ENCODE results near the gene NRG3.

NRG3 gene

GRCh38 chr10:82361256-82361655, 486.3 kb downstream of the NRG3 start:
- Mint-ChIP-seq H3K4me1 (no peaks in the 10 kb centered on the region), H3K27me3 (no peaks in the 10 kb centered on the region), H3K36me3 (no peaks in the 10 kb centered on the region), H3K4me3 (no peak overlapping the region), H3K27ac (no peak overlapping the region), H3K9me3 (peaks cover 2% of the 10 kb centered on the region)
- DNase-seq (ENCODE audit: low spot score in 2 of 2) (no peak), ATAC-seq (ENCODE audit: low read depth) (no peak)

DNA sequence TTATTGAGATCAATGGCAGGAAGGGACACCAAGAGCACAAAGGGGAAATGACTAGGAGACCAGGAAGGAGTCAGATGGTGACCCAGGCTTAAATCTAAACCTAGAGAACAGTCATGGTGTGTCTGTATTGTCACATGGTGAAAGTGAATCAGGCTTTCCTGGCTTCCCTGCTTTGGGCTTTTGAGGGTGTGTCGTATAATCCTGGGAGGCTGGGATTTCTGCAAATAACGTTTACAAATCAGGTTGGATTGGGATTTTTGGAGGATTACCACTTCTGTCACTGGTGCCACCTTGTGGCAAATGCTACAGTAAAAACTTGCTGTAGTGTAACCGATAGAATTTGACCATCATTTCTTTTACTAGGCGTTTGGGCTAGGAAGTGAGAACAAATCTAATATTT, 502.6 kb downstream of the NRG3 start:
- no peaks in the 10 kb centered on the region for H3K4me1 Mint-ChIP-seq
- no peak overlapping the region for H3K4me3 Mint-ChIP-seq
- no peak overlapping the region for H3K27ac Mint-ChIP-seq
- H3K9me3 Mint-ChIP-seq: peaks cover 6% of the 10 kb centered on the region
- DNase-seq (ENCODE audit: low spot score in 2 of 2) (no peak), ATAC-seq (ENCODE audit: low read depth) (no peak)
- no peaks in the 10 kb centered on the region for H3K36me3 Mint-ChIP-seq
- H3K27me3 Mint-ChIP-seq: no peaks in the 10 kb centered on the region

DNA sequence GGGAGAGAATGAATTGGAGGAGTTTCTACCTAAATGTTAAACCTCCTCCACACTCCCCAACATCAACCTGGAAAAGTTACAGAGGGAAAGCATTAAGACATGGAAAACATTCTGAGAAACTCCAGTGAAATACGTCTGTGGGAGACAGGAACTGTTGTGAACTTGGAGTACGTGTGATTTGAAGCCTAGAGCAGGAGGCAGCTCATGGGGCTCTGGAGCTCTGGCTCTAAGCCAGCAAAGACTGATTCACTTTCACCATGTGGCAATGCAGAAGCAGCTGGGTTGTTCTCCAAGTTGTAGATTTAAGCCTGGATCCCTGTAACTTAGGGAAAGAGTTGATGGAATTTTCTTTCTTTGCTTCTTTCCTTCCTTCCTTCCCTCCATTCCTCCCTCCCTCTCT, 503.2 kb downstream of the NRG3 start:
- no peaks in the 10 kb centered on the region for H3K36me3 Mint-ChIP-seq
- no peak overlapping the region for H3K4me3 Mint-ChIP-seq
- no peak for ATAC-seq (ENCODE audit: low read depth)
- H3K9me3 Mint-ChIP-seq: peaks cover 6% of the 10 kb centered on the region
- no peak for DNase-seq (ENCODE audit: low spot score in 2 of 2)
- H3K27ac Mint-ChIP-seq: no peak overlapping the region
- H3K27me3 Mint-ChIP-seq: no peaks in the 10 kb centered on the region
- H3K4me1 Mint-ChIP-seq: no peaks in the 10 kb centered on the region

GRCh38 chr10:82383350-82383749, 508.4 kb downstream of the NRG3 start:
- no peak for ATAC-seq (ENCODE audit: low read depth)
- Mint-ChIP-seq H3K36me3 (no peaks in the 10 kb centered on the region), H3K4me1 (no peaks in the 10 kb centered on the region), H3K4me3 (no peak overlapping the region), H3K27ac (no peak overlapping the region), H3K9me3 (peaks cover 6% of the 10 kb centered on the region), H3K27me3 (no peaks in the 10 kb centered on the region)
- DNase-seq (ENCODE audit: low spot score in 2 of 2): no peak

DNA sequence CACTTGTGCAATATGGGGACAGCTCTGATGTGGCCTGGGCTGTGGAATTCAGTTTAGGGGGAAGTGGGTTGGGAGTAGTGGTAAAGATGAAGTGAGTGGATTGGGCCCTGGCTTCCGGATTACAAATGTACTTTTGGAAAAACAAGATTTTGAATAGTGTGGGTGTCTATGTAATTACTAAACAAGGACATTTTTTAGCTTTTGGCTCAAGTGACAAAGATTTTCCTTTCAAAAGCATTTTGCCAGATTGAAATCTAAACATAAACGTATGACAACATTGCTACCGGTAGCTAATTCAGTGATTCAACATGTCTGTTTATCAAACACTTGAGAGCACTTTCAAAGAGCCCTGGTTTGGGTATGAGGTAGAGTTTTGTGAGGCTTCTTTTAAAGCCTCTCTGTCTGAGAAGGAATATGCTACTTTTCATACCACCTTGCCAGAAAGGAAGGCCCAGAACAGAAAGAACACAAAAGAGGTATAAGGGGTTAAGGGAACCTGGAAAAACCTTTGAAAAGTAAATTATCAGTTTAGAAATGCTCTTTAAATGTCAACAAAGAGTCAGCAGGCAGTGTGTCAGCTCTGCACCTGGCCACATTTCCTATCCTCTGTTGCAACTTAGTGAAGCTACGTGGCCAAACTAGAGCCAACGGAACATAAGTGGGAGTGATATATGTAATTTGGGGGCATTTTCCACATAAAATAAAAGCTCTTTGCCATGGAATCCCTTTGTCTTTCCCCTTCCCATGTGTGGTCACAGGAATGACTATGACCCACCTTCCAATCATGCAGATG, 516.1 kb downstream of the NRG3 start:
- no peak overlapping the region for H3K4me3 Mint-ChIP-seq
- H3K4me1 Mint-ChIP-seq: no peaks in the 10 kb centered on the region
- DNase-seq (ENCODE audit: low spot score in 2 of 2): no peak
- no peaks in the 10 kb centered on the region for H3K27me3 Mint-ChIP-seq
- no peak for ATAC-seq (ENCODE audit: low read depth)
- H3K9me3 Mint-ChIP-seq: no peaks in the 10 kb centered on the region
- H3K27ac Mint-ChIP-seq: no peak overlapping the region
- H3K36me3 Mint-ChIP-seq: no peaks in the 10 kb centered on the region

- Mint-ChIP-seq H3K36me3 (no peaks in the 10 kb centered on the region), H3K27me3 (no peaks in the 10 kb centered on the region), H3K4me1 (no peaks in the 10 kb centered on the region), H3K9me3 (peaks cover 2% of the 10 kb centered on the region), H3K4me3 (no peak overlapping the region), H3K27ac (no peak overlapping the region)
- DNase-seq (ENCODE audit: low spot score in 2 of 2) (no peak), ATAC-seq (ENCODE audit: low read depth) (no peak)
Measured at GRCh38 chr10:82391971-82392370, 517.0 kb downstream of the NRG3 start.

GRCh38 chr10:82392533-82392932, 517.5 kb downstream of the NRG3 start:
- no peaks in the 10 kb centered on the region for H3K36me3 Mint-ChIP-seq
- no peak overlapping the region for H3K4me3 Mint-ChIP-seq
- ATAC-seq (ENCODE audit: low read depth): no peak
- DNase-seq (ENCODE audit: low spot score in 2 of 2): no peak
- no peak overlapping the region for H3K27ac Mint-ChIP-seq
- no peaks in the 10 kb centered on the region for H3K27me3 Mint-ChIP-seq
- H3K9me3 Mint-ChIP-seq: peaks cover 2% of the 10 kb centered on the region
- no peaks in the 10 kb centered on the region for H3K4me1 Mint-ChIP-seq

DNA sequence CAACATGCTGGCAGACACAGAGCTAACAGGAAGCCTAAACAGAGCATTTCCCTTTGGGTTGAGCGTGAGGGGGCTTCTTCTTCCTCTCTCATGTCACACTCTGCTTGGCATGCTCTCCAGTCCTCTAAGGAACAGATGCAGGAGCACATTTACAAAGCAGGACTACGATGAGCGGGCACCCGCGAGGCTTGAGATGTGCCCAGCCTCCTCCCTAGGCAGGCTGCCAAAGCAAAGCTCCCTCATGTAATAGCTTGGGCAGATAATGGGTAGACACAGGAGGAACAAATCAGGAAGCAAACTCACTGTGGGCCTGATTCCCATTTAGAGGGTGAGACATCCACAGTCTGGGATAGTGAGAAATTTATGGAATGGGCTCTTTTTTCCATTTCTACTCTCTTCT, 519.1 kb downstream of the NRG3 start:
- H3K4me3 Mint-ChIP-seq: no peak overlapping the region
- no peak overlapping the region for H3K27ac Mint-ChIP-seq
- no peak for ATAC-seq (ENCODE audit: low read depth)
- no peak for DNase-seq (ENCODE audit: low spot score in 2 of 2)
- peaks cover 4% of the 10 kb centered on the region for H3K9me3 Mint-ChIP-seq
- H3K27me3 Mint-ChIP-seq: no peaks in the 10 kb centered on the region
- no peaks in the 10 kb centered on the region for H3K36me3 Mint-ChIP-seq
- H3K4me1 Mint-ChIP-seq: no peaks in the 10 kb centered on the region

DNA sequence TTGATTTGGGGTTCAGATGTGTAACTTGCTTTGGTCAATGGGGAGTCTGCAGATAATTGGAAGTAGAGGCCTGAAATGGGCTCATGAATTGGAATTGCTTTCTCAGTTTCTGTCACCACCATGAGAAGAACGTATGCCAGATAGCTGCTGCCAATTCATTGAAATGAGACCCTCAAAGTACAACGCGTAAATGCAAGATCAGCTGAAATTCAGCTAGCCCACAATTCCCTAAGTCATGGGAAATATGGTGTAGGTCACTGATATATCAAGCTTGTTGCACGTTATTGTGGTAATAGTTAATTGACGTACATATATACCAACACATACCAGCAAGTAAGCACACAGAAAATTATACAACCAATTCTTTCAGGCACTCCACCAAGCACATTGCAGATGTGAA, 520.0 kb downstream of the NRG3 start:
- Mint-ChIP-seq H3K27me3 (no peaks in the 10 kb centered on the region), H3K27ac (no peak overlapping the region), H3K4me1 (no peaks in the 10 kb centered on the region), H3K36me3 (no peaks in the 10 kb centered on the region), H3K9me3 (peaks cover 4% of the 10 kb centered on the region), H3K4me3 (no peak overlapping the region)
- no peak for ATAC-seq (ENCODE audit: low read depth)
- DNase-seq (ENCODE audit: low spot score in 2 of 2): no peak

DNA sequence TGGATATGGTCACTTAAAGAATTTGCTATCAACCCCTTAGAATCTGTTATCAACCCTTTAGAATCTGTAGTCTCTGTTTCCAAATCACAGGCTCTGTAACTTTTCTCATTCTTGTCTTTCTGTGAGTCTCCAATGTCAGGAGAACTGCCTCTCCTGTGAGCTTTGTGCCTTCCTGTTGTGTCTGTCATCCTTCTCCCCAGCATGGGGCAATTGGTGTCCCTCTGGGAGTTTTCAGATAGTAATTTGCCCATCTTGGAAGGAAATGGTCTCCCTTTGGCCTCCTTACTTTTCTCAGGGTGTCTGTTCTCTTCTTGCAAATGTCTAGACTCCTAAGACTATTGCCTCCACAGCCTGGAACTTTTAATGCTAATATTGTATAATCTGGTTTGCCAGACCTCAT, 521.9 kb downstream of the NRG3 start:
- H3K4me3 Mint-ChIP-seq: no peak overlapping the region
- H3K9me3 Mint-ChIP-seq: peaks cover 4% of the 10 kb centered on the region
- no peaks in the 10 kb centered on the region for H3K36me3 Mint-ChIP-seq
- H3K27me3 Mint-ChIP-seq: no peaks in the 10 kb centered on the region
- ATAC-seq (ENCODE audit: low read depth): no peak
- no peak for DNase-seq (ENCODE audit: low spot score in 2 of 2)
- no peak overlapping the region for H3K27ac Mint-ChIP-seq
- H3K4me1 Mint-ChIP-seq: no peaks in the 10 kb centered on the region

DNA sequence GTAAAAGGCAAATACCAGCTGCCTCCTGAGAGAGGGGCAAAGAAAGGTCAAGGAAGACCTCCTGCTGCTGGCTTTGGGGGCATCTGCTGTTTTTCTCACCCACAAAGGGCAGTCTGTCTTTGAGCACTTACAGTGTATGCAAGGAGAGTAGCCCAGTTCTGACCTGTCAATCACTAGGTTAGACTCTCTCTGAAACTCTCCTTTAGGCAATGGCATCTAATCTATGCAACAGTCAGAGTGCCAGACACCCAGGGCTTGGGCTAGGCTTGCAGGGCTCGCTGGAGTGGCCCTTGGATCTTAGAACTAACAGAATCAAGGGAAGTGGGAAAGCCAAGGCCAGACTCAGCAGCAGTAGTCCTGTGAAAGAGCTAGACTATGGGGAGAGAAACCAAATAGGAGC, 522.9 kb downstream of the NRG3 start:
- ATAC-seq (ENCODE audit: low read depth): no peak
- Mint-ChIP-seq H3K27me3 (no peaks in the 10 kb centered on the region), H3K27ac (no peak overlapping the region), H3K36me3 (no peaks in the 10 kb centered on the region), H3K4me3 (no peak overlapping the region), H3K9me3 (peaks cover 4% of the 10 kb centered on the region), H3K4me1 (no peaks in the 10 kb centered on the region)
- no peak for DNase-seq (ENCODE audit: low spot score in 2 of 2)

DNA sequence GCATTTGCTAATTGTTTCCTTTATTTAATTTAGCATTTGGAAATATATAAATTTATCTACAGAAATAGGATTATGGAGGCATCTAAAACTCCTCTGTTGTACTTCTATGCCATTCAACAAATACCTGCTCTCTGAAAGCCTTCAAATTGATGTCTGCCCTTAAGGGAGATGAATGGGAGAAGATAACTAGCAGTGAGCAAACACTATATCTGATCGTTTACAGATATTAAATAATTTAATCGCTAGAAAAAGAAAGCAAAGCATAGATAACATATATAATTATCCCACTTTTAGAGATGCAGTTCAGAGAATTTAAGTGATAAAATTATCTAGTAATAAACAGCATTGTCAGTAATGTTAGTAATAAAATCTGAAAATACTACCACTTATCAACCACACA, 524.9 kb downstream of the NRG3 start:
- Mint-ChIP-seq H3K27me3 (no peaks in the 10 kb centered on the region), H3K4me1 (no peaks in the 10 kb centered on the region), H3K36me3 (no peaks in the 10 kb centered on the region), H3K27ac (no peak overlapping the region), H3K4me3 (no peak overlapping the region), H3K9me3 (peaks cover 4% of the 10 kb centered on the region)
- no peak for ATAC-seq (ENCODE audit: low read depth)
- DNase-seq (ENCODE audit: low spot score in 2 of 2): no peak

- ATAC-seq (ENCODE audit: low read depth) (no peak), DNase-seq (ENCODE audit: low spot score in 2 of 2) (no peak)
- Mint-ChIP-seq H3K27me3 (no peaks in the 10 kb centered on the region), H3K9me3 (peaks cover 5% of the 10 kb centered on the region), H3K27ac (no peak overlapping the region), H3K4me1 (no peaks in the 10 kb centered on the region), H3K4me3 (no peak overlapping the region), H3K36me3 (no peaks in the 10 kb centered on the region)
Measured at GRCh38 chr10:82400841-82401240, 525.8 kb downstream of the NRG3 start.

- Mint-ChIP-seq H3K27me3 (no peaks in the 10 kb centered on the region), H3K9me3 (peaks cover 4% of the 10 kb centered on the region), H3K4me1 (no peaks in the 10 kb centered on the region), H3K36me3 (no peaks in the 10 kb centered on the region), H3K27ac (no peak overlapping the region), H3K4me3 (no peak overlapping the region)
- ATAC-seq (ENCODE audit: low read depth) (no peak), DNase-seq (ENCODE audit: low spot score in 2 of 2) (no peak)
Measured at GRCh38 chr10:82402906-82403401, 528.0 kb downstream of the NRG3 start.

DNA sequence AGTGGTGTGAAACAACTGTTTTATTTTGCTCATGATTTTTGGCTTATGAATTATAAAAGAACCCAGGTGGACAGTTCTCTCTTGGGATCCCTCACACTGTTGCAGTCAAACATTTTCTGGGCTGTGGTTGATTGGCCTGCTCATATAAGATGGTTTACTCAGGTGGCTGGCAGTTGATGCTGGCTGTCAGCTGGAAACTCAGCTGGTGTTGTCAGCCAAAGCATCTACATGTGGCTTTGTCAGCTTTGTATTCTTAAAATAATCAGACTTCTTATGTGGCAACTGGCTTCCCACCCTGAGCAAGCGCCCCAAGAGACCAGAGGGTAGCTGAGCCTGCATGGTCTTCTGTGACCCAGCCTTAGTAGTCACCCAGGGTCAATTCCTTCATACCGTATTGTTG, 534.7 kb downstream of the NRG3 start:
- Mint-ChIP-seq H3K4me3 (no peak overlapping the region), H3K4me1 (no peaks in the 10 kb centered on the region), H3K36me3 (no peaks in the 10 kb centered on the region), H3K27ac (no peak overlapping the region), H3K27me3 (no peaks in the 10 kb centered on the region), H3K9me3 (peaks cover 8% of the 10 kb centered on the region)
- DNase-seq (ENCODE audit: low spot score in 2 of 2): no peak
- ATAC-seq (ENCODE audit: low read depth): no peak

All from memory B cell (primary cell).